ENCODE measurements around the gene MCHR2. TPM values are rescaled to one million over a fixed set of nuclear protein-coding genes. Genes with fewer than 3 reads are reported as not detected.

The MCHR2 gene
- total RNA-seq, 1 donor from 2014 or later: not detected

GRCh38 chr6:99901596-99902384, 92.2 kb downstream of the MCHR2 start:
- DNase-seq: no peak

- DNase-seq: no peak
Measured at GRCh38 chr6:99894815-99895214, 99.2 kb downstream of the MCHR2 start.

- no peak for DNase-seq
Measured at GRCh38 chr6:99887066-99887465, 107.0 kb downstream of the MCHR2 start.

- DNase-seq: no peak
Measured at GRCh38 chr6:99885051-99885450, 109.0 kb downstream of the MCHR2 start.

- DNase-seq: no peak
Measured at GRCh38 chr6:99882128-99882702, 111.8 kb downstream of the MCHR2 start.

GRCh38 chr6:99879431-99879830, 114.6 kb downstream of the MCHR2 start:
- DNase-seq: no peak

GRCh38 chr6:99875068-99875467, 119.0 kb downstream of the MCHR2 start:
- no peak for DNase-seq

GRCh38 chr6:99873084-99873483, 120.9 kb downstream of the MCHR2 start:
- DNase-seq: no peak

GRCh38 chr6:99871641-99872040, 122.4 kb downstream of the MCHR2 start:
- DNase-seq: no peak

All from dermis blood vessel endothelial cell (primary cell).